HL-60 (cell line): ENCODE results near the gene PARVA.

Source experiments
- CTCF ChIP-seq: IDR thresholded peaks from one replicate; pipeline ENCODE4 v1.5.1; 2011; ENCODE audit warnings: low read length, control low read depth, inconsistent platforms; ENCODE audit not compliant: insufficient read depth
- GABPA ChIP-seq: IDR thresholded peaks from 2 replicates; pipeline ENCODE4 v1.6.1; 2012; ENCODE audit warnings: low read depth
- POLR2AphosphoS5 ChIP-seq: IDR thresholded peaks from 2 replicates; pipeline ENCODE4 v1.6.1; 2012; ENCODE audit warnings: low read depth
- REST ChIP-seq: IDR thresholded peaks from 2 replicates; pipeline ENCODE4 v1.6.1; 2012; ENCODE audit warnings: low read depth; ENCODE audit not compliant: insufficient replicate concordance

GRCh38 chr11:12380565-12381325 lies 3.4 kb downstream of the PARVA start:
- TF ChIP-seq CTCF (no peak), REST (no peak), GABPA (no peak), POLR2AphosphoS5 (no peak)
